ENCODE measurements around the gene TOX3.

The TOX3 gene

DNA sequence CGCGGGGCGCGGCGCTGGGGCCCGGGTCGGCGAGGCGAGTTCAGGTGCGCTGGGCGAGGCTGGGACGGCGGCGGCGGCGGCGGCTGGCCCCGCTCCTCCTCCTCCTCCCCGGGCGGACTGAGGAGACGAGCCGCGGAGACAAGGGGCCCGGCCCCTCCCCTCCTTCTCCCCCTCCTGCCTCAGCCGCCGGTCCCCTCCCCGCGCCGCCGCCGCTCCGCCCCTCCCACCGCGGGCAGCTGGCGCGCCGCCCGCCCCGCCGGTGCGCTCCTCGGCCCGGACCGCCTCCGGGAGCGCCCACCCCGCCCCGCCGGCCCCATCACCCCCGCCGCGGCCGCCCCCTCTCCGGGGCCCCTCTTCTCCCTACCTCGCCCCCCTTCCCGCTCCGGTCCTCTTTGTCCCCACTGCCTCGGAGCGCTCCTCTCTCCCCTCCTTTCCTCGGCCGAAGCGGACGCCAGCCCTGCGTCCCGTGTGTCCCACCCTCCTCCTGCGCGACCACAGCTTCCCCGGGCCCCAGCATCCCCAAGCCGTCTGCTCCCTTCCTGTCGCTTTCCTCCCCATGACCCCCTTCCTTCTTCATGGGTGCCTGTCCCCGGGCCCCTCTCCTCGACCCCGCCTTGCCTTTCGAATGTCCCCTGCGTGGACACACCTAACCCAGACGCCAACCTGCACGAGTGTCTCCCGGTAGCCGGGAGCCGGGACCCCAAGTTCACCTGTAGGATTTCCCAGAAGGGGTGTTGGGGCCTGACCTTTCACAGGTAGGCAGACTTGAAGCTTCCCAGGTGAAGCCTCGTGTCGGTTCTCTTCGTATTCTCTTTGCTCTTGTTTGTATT lies at the start of gene TOX3:
Gene TOX3, minus strand, starts transcription at position 140 of the 830 bp plus-strand sequence. CDS start 420 bp downstream, outside the sequence.
- DNase-seq (ENCODE audit: low read depth): no peak

DNA sequence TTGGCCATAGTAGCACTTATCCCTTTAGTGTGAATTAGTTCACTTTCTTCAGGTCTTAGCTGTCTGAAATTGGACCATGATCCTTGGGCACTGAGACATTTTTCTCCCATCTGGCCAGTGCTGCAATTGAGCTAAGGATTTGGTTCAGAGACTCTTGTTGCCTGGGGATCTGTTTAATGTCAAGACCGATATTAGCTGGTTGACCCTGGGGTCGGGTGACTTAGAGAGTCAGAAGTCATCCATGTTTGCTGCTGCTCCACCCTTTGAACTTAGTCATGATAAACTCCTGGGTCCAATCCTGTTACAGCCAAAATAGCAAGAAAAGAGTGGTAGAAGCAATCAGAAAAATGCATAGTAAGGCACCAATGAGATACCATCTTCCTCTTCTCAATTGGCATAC lies 45.8 kb upstream of the TOX3 start:
- no peak for DNase-seq (ENCODE audit: low read depth)

DNA sequence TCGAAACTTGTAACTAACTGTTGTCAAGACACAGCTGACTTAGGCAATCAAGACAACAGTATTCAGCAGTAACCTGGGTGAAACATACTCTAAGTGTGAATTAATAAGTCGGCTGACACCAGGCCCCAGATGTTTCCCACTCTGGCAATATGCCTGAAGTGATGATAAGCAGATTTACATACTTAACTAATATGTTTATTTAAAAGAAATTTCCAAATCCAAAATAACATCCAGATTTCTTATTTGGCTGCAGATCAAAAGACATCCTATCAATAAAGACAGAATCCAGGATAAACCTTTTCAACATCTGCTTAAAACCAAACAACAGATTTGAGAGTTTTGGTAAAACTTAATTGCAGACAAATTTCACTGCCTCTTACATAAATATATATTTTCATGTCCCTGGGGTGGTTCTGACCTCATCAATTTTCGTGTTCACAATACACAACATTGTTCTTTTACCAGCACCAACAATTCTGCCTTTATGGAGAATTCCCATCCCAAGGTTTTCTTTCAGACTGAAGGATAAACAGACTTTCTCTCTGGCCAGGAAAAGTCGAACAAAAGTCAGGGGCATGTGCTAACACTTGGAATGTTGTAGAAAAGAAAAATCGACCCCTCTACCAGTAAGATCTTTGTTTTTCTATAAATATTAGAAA lies 45.1 kb upstream of the TOX3 start:
- no peak for DNase-seq (ENCODE audit: low read depth)

DNA sequence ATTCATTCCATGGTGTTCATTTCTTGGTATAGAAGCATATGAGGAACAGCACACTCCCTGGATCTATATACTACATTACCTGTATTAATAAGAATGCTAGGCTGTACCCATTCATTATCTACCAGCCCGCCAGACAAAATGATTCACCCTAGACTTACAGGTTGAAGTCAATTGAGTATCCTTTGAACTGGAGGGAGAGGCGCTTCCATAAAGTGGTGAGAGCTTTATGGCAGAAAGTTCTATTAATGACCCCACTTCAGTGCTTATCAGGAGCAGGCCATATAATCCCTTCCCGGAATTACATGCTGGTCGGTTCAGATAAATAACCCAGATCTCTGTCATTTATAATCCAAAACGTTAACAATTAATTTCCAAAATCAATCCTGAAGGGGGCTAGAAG lies 44.5 kb upstream of the TOX3 start:
- no peak for DNase-seq (ENCODE audit: low read depth)

DNA sequence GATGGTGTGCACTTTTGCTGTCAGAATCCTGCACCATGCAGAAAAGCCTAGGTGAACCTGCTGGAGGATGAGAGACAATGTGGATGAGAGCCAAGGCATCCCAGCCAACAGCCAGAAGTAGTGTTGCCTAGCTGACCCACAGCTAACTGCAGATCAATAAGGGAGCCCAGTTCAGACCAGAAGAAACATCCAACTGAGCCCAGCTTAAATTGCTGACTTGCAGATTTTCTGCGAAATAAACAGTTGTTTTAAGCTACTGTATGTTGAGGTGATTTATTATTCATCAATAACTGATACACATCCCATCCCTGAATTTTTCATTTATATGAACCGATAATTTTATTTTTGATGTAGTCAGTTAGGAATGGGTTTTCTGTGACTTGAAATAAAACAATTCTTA lies 39.2 kb upstream of the TOX3 start:
- no peak for DNase-seq (ENCODE audit: low read depth)

DNA sequence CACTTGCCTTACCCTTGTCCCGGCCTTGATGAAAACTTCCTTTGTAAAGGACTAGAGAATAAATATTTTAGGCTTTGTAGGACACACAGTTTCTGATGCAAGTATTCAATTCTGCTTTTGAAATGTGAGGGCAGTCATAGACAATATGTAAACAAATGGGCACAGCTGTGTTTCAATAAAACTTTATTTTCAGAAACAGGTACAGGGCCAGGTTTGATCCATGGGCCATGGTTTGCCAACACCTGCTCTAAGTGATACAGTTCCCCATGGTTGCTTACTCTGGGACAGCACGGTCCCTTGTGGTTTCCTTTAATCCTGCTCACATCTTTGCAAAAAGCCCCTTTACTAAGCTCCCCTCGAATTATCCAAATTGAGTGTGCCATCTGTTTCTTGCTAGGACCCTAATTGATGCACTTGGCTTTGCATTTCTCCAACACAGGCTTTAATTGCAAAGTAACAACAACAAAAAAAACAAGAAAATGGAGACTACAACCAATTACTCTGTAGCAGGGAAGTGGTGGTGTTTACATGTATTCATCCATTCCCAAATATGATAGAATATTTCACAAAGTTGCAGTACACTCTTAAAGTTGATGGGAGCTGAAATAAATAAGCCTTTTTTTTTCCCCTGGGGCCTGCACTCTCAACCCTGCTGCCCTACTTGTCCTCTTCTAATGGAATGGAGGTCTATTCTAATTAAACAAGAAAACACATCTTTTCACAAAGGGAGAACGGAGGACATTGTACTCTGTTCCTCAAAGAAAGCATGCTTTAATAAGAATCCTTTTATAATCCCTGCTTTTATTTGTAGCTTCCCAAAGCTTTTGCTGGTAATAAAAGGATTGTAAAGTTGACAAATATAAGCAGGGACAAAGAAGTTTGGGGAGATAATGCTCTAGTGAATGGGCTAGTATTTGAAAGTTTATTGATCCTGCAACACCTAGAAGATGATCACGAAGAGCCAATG lies 37.7 kb upstream of the TOX3 start:
- no peak for DNase-seq (ENCODE audit: low read depth)

DNA sequence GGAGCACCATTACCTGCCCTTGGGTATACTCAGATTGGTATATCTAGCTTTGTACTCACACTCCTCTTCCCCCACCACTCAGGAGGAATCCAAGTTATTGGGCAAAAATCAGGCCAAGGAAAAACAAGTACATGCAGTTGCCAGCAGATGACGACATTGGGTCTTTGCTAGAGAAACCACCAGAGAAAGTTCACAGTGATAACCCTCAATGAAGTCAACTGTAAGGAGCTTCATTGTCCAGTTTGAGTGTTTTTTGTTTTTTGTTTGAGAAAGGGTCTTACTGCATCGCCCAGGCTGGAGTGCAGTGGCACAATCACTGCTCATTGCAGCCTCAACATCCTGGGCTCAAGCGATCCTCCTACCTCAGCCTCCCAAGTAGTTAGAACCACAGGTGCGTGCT lies 34.6 kb upstream of the TOX3 start:
- no peak for DNase-seq (ENCODE audit: low read depth)

DNA sequence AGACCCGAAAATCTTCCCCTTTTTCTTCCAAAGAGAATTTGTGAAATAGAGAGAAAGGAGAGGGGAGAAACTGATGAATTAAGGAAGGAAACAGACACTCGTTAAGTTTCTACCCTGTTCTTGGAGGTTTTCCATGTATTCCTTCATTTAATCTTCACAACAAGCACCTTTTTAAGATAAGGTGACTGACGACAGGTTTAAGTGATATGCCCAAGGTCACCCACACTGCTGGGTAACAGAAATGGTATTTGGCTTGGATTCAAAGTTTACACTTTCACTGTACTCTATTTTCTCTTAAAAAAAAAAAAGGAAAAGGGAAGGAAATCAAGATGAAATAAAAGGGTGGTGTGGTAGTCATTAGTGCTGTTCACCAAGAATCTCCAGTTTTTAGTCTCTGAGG lies 33.5 kb upstream of the TOX3 start:
- no peak for DNase-seq (ENCODE audit: low read depth)

DNA sequence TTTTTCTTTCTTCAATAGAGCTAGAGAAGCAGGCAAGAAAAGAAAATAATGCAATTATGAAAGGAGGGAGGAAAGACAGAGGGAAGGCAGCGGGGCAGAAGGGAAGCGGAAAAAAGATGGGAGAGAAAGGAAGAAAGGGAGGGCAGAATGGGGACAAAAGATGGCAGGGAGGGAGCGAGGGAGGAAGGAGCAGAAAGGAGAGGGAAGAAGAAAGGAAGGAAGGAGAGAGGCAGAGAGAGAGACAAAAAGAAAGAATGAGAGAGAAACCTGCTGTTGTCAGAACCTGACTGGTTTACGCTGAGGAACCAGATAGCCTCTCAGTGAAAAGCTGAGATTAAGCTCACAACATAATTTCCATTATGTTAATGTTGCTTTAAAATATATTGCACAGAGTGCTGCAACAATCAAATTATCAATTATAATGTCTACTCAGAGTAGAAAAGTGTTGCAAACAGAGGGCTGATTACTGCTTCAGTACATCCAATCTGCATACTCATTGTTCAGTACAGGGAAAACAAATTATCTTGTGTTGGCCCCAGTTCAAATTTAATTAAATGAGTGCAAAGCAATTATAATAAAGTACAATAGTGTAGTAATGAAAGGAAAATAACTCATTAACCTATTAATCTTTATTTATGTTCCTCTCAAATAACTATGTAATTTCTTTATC lies 32.0 kb upstream of the TOX3 start:
- no peak for DNase-seq (ENCODE audit: low read depth)

DNA sequence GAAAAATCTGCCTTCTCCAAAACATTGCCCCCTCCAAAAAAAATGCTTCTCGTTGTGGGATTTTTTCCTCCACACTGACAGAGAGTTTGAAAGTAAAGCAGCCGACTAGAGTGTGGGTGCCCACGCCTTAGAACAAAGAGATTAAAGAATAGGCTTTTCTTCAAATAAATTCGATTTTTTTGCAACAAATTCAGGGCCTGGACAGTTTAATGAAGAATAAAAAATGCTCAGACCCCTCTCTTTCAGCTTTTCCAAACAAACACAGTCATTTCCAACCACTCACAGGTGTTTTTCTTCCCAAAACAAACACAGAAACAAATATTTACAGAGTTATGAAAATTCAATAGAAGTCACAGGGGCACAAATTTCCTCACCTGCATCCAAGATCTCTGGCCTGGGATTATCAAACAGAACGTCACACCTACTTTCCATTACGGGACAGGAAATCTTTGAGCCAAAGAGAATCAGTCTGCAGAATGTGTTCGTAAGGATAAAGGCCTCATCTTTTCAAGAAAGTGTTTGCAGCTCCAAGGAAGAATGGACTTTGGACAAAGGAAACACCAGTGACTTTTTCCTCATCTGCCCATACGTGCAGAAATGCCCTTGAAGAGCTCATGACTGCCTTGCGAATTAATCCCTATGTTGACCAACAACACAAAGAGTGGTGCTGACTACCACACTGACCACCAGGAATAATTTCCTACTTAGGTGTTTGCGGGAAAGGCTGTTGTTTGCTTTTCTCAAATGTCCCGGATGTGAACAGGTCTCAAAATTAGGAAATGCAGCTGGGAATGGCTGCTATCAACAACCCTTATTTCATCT lies 31.3 kb upstream of the TOX3 start:
- no peak for DNase-seq (ENCODE audit: low read depth)

DNA sequence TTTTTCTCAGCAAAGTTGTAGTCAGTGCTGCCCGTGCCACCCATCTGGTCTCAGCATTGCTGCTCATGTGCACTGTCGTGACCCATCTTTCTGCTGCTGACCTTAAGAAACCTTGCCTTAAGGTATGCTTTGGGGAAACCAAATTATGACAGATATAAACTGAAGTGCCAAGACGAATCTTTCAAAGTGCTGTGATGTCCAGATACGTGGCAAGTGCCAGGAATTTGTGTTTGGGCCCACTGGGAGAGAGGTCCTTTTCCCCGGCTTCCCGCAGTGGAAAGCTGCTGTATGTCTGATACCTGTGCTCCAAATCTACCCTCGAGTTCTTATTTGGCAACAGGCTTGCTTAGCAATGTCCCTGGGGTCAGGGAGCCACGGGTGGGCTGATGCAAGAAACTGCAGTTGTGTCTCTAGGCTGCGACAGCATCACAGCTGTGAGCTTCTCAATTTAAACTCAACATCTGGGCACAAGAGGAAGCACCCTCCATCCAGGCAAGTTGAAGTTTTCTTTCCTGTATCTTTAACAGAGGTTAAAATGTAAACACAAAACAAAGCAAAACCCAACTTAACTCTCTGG lies 30.3 kb upstream of the TOX3 start:
- no peak for DNase-seq (ENCODE audit: low read depth)

DNA sequence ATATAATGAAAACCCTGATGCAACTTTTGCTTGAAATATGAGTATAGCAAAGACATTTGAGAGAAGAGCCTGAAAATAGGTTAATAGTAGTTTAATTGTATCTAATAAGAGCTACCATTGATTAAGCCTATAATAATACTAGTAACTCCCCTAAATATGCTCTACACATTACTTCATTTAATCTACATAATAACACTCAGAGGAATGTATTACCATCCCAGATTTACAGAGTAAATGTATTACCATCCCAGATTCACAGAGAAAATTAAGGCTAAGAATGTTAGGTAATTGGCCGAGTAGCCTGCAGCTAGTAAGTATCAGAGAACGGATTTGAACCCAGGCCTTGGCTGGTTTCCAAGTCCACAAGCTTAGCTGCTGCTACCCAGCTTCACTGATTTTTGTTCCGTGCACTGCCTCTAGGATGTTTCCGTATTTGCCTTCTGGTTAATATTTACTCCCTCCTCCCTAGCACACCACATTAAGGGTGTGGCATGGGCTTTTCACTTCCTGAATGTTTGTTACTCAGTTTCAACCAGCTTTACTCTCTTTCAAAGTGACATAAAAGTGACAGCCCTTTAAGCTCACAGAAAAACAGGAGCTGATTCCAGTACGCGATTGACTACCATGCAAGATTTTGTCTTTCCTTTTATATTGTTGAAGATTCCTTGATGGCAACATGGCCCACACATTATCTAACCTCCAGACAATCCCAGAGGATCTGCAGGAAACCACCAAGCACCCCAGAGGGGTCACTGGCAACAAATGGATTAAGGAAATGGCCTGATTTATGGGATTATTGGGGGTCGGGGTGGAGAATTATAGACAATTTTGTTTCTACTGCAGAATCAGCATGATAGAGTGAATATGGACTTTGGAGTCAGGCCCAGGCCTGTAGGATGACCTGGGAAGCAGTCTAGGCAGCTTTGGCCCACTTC lies 26.7 kb upstream of the TOX3 start:
- no peak for DNase-seq (ENCODE audit: low read depth)

DNA sequence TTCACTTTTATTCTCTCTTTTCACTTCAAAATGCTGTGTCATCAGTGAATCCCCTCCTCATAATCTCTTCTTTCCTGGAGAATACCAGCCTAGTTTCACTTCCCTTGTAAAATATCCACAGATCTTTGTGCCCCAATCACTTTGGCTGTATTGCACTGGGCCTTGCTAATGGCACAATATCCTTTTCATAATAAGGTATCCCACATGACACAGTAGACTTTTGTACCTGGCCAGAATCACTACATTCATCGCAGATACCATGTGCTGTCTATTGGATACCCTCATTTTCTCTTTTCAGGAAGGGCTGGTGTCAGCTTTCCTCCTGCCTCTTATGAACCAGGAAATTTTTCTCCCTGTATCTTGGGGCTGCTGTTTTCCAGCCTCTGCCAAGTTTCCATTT lies 25.7 kb upstream of the TOX3 start:
- no peak for DNase-seq (ENCODE audit: low read depth)

DNA sequence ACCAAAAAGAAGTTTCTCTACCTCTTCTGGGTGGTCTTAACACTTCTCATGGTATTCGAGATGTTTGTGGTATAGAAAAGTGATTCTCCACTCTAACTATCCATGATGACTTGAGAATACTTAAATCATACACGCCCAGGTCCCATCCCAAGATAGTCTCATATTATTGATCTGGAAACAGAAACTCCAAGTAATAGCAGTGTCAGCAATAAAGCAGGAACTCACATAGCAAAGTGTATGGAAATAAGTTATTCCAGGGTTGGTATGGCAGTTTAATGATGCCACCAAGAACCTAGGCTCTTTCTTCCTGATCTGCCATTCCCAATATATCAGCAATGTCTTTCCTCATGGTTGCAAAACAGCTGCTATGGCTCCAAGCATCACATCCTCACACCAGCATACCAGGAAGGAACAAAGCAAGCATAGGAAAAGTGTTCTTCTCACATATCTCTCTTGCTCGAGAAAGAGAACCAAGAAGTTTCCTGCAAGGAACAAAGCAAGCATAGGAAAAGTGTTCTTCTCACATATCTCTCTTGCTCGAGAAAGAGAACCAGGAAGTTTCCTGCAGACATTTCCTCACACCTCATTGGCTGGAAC lies 23.6 kb upstream of the TOX3 start:
- DNase-seq (ENCODE audit: low read depth): no peak

DNA sequence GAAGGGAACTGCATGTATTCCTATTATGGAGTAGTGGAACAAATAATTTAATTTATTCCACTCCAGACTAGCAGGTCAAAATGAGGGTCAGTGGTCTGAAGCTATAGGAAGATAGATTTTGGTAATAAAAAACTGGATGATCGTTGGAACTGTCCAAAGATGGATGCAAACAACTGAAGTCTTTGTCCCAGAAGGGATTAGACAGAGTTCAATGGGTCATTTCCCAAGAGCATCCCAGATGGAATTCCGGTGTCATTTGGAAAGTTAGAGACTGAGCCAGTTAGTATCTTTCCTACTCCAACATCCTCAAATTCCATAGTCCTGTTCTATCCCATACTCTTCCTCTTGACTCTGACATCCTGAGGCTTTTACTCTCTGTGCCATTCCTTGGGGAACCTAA lies 22.8 kb upstream of the TOX3 start:
- no peak for DNase-seq (ENCODE audit: low read depth)

DNA sequence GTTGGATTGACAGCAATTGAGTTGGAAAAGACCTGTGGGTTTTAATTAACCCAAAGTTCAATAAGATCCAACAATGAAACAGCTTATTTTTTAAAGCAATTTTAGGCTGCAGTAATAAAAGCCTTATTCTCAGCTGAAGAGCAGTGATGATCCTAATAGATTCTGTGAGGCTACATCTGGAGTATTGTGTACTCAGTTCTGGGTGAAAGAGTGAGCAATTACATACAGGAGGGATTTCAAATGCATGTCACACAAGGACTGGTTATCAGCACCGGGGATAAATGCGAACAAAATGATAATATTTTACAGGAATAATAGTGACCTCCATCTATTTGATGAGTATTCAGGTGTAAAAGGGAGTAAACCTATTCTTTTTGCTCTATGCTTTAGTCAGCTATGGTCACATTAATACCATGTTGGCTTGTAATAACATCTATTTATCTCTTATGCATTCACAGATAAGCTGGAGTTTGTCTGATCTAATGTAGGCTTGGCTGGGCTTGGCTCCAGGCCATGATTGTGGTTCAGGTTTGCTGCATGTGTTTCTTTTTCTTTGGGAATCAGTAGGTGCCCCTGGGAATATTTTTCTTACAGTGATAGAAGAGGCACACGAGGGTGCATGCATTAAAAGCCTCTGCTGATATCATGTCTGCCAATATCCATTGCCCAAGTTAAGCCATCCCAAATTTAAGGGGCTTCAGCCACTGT lies 22.2 kb upstream of the TOX3 start:
- DNase-seq (ENCODE audit: low read depth): no peak

DNA sequence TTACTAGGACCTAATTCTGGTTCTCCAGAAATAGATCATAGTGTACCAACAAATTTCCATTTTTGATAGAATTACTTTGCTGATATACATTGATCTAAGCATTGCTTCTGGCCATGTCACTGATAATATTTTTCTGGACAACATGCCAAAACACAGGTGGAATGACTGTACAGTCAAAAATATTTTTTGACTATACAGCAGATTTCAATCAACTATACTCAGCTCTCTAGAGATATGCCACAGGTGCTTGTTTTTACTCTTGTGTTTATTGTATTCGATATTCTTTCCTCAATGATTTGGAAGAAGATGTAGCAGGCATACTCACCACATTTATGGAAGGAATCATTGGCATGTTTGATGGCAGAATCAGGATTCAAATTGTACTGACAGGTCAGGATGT lies 21.6 kb upstream of the TOX3 start:
- no peak for DNase-seq (ENCODE audit: low read depth)

DNA sequence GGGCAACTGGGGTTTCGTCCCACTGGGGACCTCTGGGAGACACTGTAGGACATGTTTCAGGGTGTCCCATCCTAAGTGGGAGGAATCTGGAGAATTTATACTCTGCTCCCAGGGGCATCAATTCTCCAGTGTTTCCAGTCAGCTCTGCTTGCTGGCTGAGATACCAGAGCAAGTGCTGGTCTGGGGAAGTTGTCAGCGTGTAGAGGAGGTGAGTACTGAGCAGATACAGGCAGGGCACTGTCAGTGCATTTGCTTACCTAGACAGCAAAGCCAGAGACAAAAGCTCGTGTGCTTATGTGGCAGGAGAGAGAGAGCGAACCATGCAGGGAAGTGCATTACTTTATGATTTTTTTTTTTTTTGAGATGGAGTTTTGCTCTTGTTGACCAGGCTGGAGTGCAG lies 20.2 kb upstream of the TOX3 start:
- DNase-seq (ENCODE audit: low read depth): no peak

All from activated T-helper 1 cell treated with Interleukin-2 at 50 U/mL for 16 hours (primary cell).